Esophagus mucosa (tissue), 1 donor: ENCODE measurements around the gene AGER. TPM values are rescaled to one million over a fixed set of nuclear protein-coding genes. Genes with fewer than 3 reads are reported as not detected.
A peak's percentile ranks its signal among the peaks of the same experiment; 100 is the strongest.
"Not testable (repeated sequence)": the region's sequence is repeated elsewhere in the genome, so short reads cannot be mapped to it uniquely, and the experiment has no call there.

Experiments used
- ATAC-seq: fragments of 200-7000 bp; cut with Tn5 transposase; one replicate; pipeline ENCODE4 v1.9.1; 2020
- total RNA-seq: library from RNA; stranded (reverse); gene quantifications from one replicate; pipeline ENCODE4 v1.2.4, GENCODE V29; 2023
- donor health status: DM: yes; HTN: yes; CAD: no.

AGER gene
- total RNA-seq: 2.7 TPM

DNA sequence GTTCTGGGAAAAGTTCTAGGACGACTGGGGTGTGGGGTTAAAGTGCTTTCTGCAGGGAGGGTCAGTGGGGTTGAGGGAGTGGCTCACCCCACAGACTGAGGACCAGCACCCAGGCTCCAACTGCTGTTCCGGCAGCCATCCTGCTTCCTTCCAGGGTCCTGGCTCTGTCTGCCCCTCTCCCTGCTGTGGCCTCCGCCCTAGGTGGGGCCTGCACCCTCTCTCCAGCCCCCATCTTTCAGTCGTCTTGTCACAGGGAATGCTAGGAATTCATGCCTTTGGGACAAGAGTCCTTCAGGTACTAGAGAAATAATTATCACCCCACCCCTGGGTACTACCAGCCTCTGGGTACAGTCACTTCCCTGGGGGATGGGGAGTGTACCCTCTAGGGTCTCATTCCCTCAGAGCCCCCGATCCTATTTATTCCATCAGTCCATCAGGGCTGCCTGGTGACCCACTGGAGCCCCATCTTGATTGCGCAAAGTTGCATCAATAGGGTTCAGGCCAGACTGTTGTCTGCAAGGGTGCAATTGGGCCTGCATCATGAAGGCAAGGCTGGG is at the start of gene AGER:
Gene AGER, minus strand, starts transcription at position 170 of the 557 bp plus-strand sequence. Its CDS starts 31 bp downstream, at position 139.
- no peak for ATAC-seq

DNA sequence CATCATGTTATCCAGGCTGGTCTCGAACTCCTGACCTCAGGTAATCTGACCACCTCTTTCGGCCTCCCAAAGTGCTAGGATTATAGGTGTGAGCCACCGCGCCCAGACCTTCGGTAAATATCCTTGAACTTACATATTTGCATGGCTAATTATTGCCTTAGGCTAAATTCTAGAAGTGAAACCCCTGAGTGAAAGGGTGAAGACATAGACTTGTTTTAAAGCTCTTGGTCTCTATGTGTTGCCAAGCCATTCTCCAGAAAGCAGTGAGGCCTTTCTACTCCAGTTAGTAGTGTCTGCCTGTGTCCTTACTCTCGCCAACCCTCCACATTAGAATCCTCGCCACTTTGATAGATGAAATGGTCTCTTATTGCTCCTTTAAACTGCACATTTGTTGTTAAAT is 42.4 kb upstream of the AGER start:
- ATAC-seq: no peak

DNA sequence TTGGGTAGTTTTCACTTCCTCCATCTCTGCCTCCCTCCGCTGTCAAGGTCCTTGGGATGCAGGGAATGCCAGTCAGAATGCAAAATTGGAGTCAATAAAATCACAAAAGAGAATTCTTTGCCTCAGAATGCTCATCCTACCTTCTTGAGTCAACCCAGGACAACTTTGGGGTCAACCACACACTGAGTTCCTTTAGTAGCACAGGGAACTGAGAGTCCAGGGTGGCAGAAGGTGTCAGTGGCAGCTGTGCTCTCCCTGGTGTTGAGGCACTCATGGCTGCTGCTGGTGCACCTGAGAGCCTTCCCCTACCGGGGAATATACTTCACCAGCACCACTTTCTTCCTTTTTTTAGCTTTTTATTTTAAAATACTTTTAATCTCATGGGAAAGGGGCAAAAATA is 40.6 kb upstream of the AGER start:
- no peak for ATAC-seq

- ATAC-seq: no peak
Observed at GRCh38 chr6:32223258-32224235, 39.5 kb upstream of the AGER start, which contains the start of gene NOTCH4. Gene NOTCH4 (minus strand): TSS chr6:32224067. CDS start chr6:32223928, 139 bp downstream.

DNA sequence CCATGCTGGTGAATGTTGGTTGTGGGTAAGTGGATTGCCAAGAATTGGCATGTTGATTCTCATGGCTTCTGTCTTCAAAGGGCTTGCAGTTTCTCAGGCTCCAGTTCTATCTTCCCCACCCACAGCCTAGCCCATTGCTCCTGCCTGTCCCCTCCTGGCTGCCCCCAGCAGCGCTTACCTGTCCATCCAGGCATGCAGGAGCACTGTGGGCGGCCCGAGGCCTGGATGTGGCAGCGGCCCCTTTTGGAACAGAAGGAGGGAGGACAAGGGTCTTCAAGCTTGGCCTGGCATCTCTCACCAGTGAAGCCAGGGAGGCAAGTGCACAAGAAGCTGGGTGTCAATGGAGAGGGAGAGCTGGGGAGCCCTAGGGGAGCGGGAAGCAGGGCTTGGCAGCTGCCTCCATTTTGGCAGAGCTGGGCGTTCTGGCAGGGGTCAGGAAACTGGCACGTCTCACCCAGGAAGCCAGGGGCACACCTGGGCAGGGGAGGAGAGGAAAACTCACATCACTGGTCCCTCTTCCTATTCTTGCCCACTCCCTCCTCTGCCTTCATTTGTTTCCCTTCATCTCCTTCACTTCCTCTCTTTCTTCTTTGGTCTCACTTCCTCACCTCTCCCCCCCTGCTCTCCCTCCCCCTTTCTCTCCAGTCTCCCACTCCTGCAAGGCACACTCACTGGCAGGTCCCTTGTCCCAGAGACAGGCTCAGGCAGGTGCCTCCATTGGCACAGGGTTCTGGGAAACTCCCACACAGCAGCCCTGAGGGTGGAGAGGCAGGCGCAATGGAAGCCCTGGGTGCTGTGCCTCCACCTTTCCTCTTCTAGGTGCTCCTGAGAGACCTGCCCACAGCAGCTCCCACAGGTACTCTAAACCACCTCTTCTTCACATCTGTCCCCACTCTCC is 38.5 kb upstream of the AGER start:
- ATAC-seq: peak; percentile 48

- no peak for ATAC-seq
Observed at GRCh38 chr6:32220021-32220420, 36.0 kb upstream of the AGER start.

- ATAC-seq: no peak
Observed at GRCh38 chr6:32218167-32218566, 34.1 kb upstream of the AGER start.

DNA sequence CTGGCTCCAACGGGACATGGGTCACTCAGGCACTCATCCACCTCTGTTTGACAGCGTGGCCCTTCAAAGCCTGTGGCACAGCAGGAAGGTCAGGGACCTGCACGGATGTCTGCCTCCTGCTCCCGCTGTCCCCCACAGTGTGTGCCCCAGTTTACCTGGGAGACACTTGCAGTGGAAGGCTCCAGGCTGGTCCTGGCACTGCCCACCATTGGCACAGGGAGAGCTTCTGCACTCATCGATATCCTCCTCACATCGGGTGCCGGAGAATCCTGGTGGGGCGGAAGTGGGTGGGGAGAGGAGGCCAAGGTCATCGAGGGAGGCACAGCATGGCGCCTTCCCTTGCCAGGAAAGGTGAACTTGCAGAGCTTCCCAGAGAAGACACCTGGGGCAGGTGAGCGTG is 32.9 kb upstream of the AGER start:
- ATAC-seq: no peak

DNA sequence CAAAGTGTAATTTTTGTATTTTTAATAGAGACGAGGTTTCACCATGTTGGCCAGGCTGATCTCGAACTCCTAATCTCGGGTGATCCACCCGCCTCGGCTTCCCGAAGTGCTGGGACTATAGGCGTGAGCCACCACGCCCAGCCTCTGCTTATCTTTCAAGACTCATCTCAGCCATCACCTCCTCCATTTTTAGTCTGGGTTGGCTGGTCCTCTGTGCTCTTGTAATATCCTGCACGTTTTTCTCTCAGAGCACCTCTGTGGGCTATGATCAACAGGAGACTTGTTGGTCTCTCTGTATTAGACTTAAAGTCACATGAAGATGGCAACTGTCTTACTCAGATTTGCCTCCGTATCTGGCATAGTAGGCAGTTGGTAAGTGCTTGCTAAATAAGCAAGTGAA is 32.2 kb upstream of the AGER start:
- no peak for ATAC-seq

- no peak for ATAC-seq
Observed at GRCh38 chr6:32215617-32216016, 31.6 kb upstream of the AGER start.

GRCh38 chr6:32214126-32214525 is 30.1 kb upstream of the AGER start:
- ATAC-seq: no peak

DNA sequence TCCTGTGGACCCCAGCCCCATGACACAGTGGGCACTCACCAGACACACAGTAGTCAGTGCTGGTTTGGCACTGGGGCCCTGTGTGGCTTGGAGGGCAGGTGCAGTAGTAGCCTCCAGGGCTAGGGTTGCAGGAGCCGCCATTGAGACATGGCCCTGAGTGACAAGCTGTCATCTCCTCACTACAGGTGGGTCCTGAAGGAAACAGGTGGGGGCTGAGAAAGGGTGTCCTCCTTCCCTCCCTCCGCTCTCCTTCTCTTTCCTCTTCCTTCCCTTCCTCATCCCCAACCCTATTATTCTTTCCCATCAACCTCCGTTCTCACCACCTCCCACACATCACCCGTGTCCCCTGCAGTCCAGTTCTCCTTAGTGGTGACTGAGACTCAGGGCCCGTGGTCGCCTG is 29.6 kb upstream of the AGER start:
- ATAC-seq: no peak

- peak; percentile 43 for ATAC-seq
Observed at GRCh38 chr6:32212076-32212760, 28.2 kb upstream of the AGER start.

DNA sequence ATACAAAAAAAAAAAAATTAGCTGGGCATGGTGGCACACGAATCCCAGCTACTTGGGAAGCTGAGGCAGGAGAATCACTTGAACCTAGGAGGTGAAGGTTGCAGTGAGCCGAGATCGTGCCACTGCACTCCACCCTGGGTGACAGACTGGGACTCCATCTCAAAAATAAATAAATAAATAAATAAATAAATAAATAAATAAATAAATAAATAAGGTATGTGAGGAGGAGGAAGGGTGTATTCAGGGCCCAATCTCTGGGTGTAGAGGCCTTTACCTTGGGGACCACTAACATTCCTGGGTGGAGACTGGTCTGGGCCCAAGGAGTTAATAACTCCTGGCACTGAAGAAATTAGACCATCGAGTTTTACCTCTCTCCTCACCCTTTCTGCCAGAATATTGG is 27.4 kb upstream of the AGER start:
- not testable (repeated sequence) for ATAC-seq

DNA sequence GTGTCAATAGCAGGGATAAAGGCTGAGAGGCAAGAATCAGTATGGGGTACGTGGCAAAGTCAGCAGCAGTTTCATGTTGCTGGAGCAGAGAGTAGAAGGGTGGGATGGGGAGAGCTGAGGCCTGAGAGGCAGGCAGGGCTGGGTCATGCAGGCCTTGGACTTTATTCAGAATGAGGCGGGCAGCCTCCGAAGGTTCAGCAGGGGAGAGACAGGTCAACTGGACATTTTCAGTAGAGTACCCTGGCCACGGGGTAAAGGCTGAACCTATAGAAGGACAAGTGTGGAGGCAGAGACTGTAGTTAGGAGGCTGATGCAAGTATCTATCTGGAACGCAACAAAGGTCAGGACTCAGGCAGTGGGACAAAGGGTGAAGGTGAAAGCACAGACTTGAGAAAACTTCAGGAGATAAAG is 26.1 kb upstream of the AGER start:
- no peak for ATAC-seq

GRCh38 chr6:32208996-32209395 is 24.9 kb upstream of the AGER start:
- no peak for ATAC-seq

- peak; percentile 9 for ATAC-seq
Observed at GRCh38 chr6:32204268-32204715, 20.2 kb upstream of the AGER start.

DNA sequence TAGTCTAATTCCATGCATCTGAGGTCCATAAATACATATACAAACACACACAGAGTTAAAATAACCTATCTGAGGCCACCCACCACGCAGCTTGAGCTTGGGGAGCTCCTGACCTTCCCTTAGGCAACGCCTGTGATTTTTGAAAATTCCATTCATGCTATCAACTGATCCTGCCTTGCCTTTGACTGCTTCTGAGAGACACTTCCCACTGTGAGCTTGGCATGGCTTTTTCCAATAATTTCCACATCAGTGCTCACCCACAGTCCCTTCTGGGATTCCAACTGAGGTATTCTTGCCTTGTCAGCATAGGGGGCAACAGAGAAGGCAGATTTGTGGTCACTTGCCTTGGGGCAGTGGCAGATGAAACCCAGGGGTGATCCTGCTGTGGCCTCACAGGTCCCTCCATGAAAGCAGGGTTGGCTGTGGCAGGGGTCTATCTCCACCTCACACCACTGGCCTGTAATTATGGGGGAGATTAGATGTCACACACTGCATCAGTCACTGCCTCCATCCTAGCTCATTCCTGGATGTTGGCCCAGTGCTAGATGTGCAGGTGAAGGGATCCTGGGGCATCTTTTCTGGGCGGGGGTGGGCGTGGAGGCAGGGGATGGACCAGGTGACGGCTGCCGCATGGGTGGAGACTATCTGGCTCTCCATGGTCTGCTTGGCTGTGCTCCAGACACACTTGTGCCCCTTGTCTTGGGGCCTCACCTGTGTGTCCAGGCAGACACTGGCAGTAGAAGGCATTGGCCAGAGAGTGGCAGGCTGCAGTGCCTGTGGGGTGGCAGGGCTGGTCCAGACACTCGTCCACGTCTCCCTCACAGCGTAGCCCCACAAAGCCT is 19.6 kb upstream of the AGER start:
- no peak for ATAC-seq

- no peak for ATAC-seq
Observed at GRCh38 chr6:32202186-32202585, 18.1 kb upstream of the AGER start.

GRCh38 chr6:32200711-32201475 is 16.8 kb upstream of the AGER start:
- ATAC-seq: no peak
